ENCODE data around the gene CBX5. TPM values are rescaled to one million over a fixed set of nuclear protein-coding genes. Genes with fewer than 3 reads are reported as not detected.

The CBX5 gene
- total and polyA plus RNA-seq, 9 of the 15 experiments (the other 6 are each of a cell fraction or from before 2014, with no cell fraction given), result 32.6 to 102 (median 59.2) TPM

GRCh38 chr12:54280468-54281260 is 742 bp upstream of the CBX5 start, which contains the start of gene HNRNPA1 (continued):
- TF ChIP-seq GTF2F1 (IDR thresholded peaks at IDR 0.05; ENCODE audit: low read depth, low read length) (peak; percentile 94), ZNF644 (tag; IDR thresholded peaks at IDR 0.05; ENCODE audit: low read depth) (no peak), GMEB1 (CRISPR knock-in tag; IDR thresholded peaks at IDR 0.05) (no peak; the same call in 1 of the 2 replicates), ZNF518B (CRISPR knock-in tag; IDR thresholded peaks at IDR 0.05) (no peak), SIN3B (IDR thresholded peaks at IDR 0.05; ENCODE audit: low read depth) (peak; percentile 76), ZNF408 (CRISPR knock-in tag; IDR thresholded peaks at IDR 0.05; ENCODE audit: low read depth) (no peak), ZNF354B (CRISPR knock-in tag; IDR thresholded peaks at IDR 0.05) (no peak), ARID1B (IDR thresholded peaks at IDR 0.05) (peak; percentile 22; the same call in 1 of the 2 replicates), SP2 (IDR thresholded peaks at IDR 0.05; ENCODE audit: extremely low read depth, low read depth, low read length, poor library complexity, severe bottlenecking) (peak; percentile 88), USF1 (CRISPR knock-in tag; IDR thresholded peaks at IDR 0.05) (peak; percentile 44), ZBTB7A (IDR thresholded peaks at IDR 0.05; ENCODE audit: borderline replicate concordance, control insufficient read depth, low read depth, low read length) (no peak), TCF3 (CRISPR knock-in tag; IDR thresholded peaks at IDR 0.05) (no peak), NBN (IDR thresholded peaks at IDR 0.05; ENCODE audit: low read depth) (peak; percentile 73)
- TF ChIP-seq, protein P1, sequence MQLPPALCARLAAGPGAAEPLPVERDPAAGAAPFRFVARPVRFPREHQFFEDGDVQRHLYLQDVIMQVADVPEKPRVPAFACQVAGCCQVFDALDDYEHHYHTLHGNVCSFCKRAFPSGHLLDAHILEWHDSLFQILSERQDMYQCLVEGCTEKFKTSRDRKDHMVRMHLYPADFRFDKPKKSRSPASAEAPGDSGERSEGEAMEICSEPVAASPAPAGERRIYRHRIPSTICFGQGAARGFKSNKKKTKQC (CRISPR knock-in tag; IDR thresholded peaks at IDR 0.05), result peak; percentile 69; the same call in 1 of the 2 replicates
- TF ChIP-seq, protein P2, sequence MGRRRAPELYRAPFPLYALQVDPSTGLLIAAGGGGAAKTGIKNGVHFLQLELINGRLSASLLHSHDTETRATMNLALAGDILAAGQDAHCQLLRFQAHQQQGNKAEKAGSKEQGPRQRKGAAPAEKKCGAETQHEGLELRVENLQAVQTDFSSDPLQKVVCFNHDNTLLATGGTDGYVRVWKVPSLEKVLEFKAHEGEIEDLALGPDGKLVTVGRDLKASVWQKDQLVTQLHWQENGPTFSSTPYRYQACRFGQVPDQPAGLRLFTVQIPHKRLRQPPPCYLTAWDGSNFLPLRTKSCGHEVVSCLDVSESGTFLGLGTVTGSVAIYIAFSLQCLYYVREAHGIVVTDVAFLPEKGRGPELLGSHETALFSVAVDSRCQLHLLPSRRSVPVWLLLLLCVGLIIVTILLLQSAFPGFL (CRISPR knock-in tag; IDR thresholded peaks at IDR 0.05), result no peak
- TF ChIP-seq, protein P3, sequence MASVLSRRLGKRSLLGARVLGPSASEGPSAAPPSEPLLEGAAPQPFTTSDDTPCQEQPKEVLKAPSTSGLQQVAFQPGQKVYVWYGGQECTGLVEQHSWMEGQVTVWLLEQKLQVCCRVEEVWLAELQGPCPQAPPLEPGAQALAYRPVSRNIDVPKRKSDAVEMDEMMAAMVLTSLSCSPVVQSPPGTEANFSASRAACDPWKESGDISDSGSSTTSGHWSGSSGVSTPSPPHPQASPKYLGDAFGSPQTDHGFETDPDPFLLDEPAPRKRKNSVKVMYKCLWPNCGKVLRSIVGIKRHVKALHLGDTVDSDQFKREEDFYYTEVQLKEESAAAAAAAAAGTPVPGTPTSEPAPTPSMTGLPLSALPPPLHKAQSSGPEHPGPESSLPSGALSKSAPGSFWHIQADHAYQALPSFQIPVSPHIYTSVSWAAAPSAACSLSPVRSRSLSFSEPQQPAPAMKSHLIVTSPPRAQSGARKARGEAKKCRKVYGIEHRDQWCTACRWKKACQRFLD (CRISPR knock-in tag; IDR thresholded peaks at IDR 0.05), result no peak; the same call in 1 of the 2 replicates
- TF ChIP-seq, protein P4, sequence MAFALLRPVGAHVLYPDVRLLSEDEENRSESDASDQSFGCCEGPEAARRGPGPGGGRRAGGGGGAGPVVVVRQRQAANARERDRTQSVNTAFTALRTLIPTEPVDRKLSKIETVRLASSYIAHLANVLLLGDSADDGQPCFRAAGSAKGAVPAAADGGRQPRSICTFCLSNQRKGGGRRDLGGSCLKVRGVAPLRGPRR (CRISPR knock-in tag; IDR thresholded peaks at IDR 0.05), result no peak
